Bone marrow (tissue), 2 donors: ENCODE results near the gene ACBD5.

ENCODE experiments used
- DNase-seq, 2 donors: peaks; one replicate each; lab custom pipeline; 2025; lab: John Stamatoyannopoulos, UW

The ACBD5 gene

DNA sequence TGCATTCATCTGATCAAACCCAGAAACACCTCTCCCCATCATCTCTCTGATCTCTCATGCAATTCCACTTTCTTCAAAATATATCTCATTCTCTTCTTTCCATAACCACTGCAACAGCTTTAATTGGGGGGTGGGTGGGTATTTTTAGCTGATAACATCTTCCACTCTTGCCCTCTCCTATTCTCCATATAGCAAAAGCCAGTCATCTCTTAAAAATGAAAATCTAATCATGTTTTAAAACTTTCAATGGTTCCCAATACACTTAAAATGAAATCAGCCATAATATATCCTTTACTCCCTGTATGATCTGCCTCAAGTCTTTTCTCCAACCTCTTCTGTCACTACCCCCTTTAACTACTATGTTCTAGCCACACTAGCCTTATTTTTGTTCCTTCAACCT lies 87.9 kb downstream of the ACBD5 start:
- DNase-seq: no peak

DNA sequence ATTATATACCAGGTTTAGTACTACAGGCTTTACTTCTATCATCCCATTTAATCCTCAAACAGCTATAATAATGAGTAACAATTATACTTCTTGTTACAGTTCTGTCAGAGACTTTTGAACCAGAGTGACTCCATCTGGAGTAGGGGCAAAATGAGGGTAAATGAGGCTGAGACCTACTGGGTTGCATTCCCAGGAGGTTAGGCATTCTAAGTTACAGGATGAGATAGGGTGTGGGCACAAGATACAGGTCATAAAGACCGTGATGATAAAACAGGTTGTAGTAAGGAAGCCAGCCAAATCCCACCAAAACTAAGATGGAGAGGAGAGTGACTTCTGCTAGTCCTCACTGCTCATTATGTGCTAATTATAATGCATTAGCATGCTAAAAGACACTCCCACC lies 90.3 kb downstream of the ACBD5 start:
- DNase-seq: no peak

DNA sequence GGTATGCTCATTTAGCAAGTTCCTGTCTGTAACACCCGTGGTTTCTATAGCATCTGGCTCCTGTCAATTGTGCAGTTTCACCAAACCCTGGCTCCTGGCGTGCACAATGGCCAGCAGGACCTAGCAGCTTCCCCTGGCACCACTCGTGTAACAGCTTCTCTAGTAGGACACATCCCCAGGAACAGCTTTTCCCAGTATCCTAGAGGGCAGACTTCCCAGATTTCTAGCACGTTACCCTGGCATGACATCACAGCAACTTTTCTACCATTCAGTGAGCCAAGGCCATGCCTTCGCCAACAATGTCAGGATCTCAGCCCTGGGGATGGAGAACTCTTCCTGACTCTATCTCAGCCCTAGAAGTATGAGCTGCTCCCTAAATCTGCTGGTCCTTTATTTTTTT lies 92.9 kb downstream of the ACBD5 start:
- DNase-seq: no peak

DNA sequence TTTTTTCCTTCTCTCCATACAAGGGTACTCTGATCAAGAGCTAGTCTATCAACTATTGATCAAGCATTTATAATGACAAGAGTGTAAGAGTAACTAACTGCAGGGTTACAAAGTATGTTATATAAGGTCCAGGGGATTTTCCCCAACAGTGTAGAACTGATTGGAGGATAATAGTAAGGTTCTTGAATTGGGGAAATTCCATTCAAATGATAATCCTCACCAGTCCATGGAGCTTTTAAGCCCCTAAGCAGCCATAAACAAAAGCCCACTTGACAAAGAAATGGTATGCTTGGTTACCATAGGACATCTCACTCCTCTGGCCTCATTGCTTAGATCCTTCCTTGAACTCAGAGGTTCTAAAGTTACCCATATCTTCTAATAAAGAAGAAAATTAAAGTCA lies 94.7 kb downstream of the ACBD5 start:
- no peak for DNase-seq
